ENCODE measurements around the gene KCNJ9. TPM values are rescaled to one million over a fixed set of nuclear protein-coding genes. Genes with fewer than 3 reads are reported as not detected.
A peak's percentile ranks its signal among the peaks of the same experiment; 100 is the strongest.

KCNJ9 gene
- not detected for total RNA-seq

- intact Hi-C loops (cut with micrococcal nuclease) = loop anchor here (10.0 kb wide), 1 partner anchor 47 kb away; the partner anchor contains the start of gene PIGM
- CTCF ChIA-PET = interaction anchor here (0.9 to 33.7 kb wide), 8 partner anchors 11 to 145 kb away, joined by 3 to 693 read pairs (median 56); partner anchors contain the start of genes IGSF8 and KCNJ10
Observed at GRCh38 chr1:160081261-160081936, at the start of gene KCNJ9. TSS of gene KCNJ9 (plus strand) at chr1:160081538. CDS start at chr1:160084031, 2,493 bp downstream.

DNA sequence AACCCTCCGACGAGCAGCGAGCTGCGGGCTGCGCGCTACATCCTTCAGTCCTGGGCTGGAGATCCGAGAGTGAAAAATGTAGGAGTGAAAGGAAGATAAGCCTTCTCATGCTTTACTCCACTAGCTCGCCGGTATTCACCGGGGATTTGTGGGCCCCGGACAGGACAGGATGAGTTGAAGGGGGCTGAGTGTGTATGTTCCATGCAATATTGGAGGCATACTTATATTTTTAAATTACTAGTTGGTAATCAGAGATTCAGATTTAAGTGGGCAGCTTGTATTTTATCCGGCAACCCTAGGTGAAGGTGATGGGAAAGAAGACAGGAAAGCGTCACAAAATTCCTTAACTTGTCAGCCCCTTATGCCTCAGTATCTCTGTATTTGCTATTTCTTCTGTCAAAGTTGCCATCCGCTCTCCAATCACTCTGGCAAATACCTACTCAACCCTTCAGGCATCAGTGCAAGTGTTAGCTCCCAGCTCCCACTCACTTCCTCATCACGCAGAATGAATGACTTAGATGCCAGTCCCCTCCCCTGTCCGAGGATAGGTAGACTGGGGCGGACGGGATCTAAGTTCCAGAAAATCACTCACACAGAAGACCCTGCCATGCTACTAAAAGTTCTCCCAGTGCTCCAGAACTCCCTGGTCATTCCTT, 49.0 kb upstream of the KCNJ9 start:
- ATAC-seq (no peak), DNase-seq (peak; percentile 11)
- Mint-ChIP-seq H3K27ac (peak overlapping the region; percentile 81), H3K4me3 (peak overlapping the region; percentile 88), H3K27me3 (no peaks in the 10 kb centered on the region), H3K36me3 (ENCODE audit: low read depth) (peaks cover 4% of the 10 kb centered on the region), H3K9me3 (no peaks in the 10 kb centered on the region), H3K4me1 (ENCODE audit: low read depth) (peaks cover 29% of the 10 kb centered on the region)
- ChIA-PET CTCF (interaction anchor here (1.1 to 5.0 kb wide), 8 partner anchors 14 to 322 kb away, joined by 3 to 66 read pairs (median 18); partner anchors contain the start of gene IGSF8), POLR2A (interaction anchor here (0.8 to 2.9 kb wide), 8 partner anchors 9 to 107 kb away, joined by 3 to 20 read pairs (median 5); partner anchors contain the start of genes KCNJ9 and TAGLN2)
- TF ChIP-seq CTCF (IDR thresholded peaks at IDR 0.05) = no peak
- intact Hi-C loops (cut with micrococcal nuclease) = loop anchor here (10.0 kb wide), 1 partner anchor 53 kb away; the partner anchor contains the start of gene KCNJ9

More at GRCh38 chr1:160081261-160081936, at the start of gene KCNJ9:
- Mint-ChIP-seq H3K36me3 (ENCODE audit: low read depth) (peaks cover 11% of the 10 kb centered on the region), H3K4me1 (ENCODE audit: low read depth) (peaks cover 17% of the 10 kb centered on the region), H3K9me3 (no peaks in the 10 kb centered on the region), H3K27me3 (peaks cover 48% of the 10 kb centered on the region), H3K4me3 (no peak within 1 kb of the TSS), H3K27ac (no peak within 1 kb of the TSS)
- POLR2A ChIA-PET = interaction anchor here (0.7 to 1.6 kb wide), 5 partner anchors 9 to 157 kb away, joined by 3 to 5 read pairs (median 3); partner anchors contain the start of gene PIGM
- ATAC-seq (no peak), DNase-seq (no peak)
- no peak for TF ChIP-seq CTCF (IDR thresholded peaks at IDR 0.05)

DNA sequence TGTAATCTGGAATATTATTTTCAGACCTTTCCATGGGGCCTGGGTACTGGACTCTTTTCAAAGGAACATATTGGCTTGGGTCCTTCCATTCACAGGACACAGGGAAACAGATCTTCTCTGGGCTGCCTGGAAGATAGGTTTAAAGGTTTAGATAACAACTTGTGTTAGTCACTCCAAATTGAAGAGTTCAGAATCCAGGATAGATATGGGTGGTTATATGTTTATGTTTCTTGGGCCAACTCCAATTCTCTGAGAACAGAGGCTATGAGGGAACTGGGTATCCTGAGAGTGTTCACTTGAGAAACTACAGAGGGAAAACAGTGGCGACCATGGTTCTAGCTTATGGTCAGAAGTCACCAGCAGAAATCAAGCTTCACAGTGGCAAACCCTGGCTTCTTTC, 40.9 kb upstream of the KCNJ9 start:
- ATAC-seq (no peak), DNase-seq (no peak)
- no peaks in the 10 kb centered on the region for H3K36me3 Mint-ChIP-seq (ENCODE audit: low read depth)
- H3K27me3 Mint-ChIP-seq = peaks cover 2% of the 10 kb centered on the region
- no peaks in the 10 kb centered on the region for H3K9me3 Mint-ChIP-seq
- ChIA-PET CTCF (interaction anchor here (0.7 to 21.6 kb wide), 4 partner anchors 33 to 35 kb away, joined by 3 to 693 read pairs (median 4); partner anchors contain the start of genes KCNJ10 and KCNJ9), POLR2A (interaction anchor here (1.6 kb wide), 1 partner anchor 115 kb away, joined by 4 read pairs; the partner anchor contains the start of gene TAGLN2)
- intact Hi-C loops (cut with micrococcal nuclease) = no loop called here
- H3K4me3 Mint-ChIP-seq = no peak overlapping the region
- H3K4me1 Mint-ChIP-seq (ENCODE audit: low read depth) = no peaks in the 10 kb centered on the region
- no peak overlapping the region for H3K27ac Mint-ChIP-seq
- no peak for TF ChIP-seq CTCF (IDR thresholded peaks at IDR 0.05)

DNA sequence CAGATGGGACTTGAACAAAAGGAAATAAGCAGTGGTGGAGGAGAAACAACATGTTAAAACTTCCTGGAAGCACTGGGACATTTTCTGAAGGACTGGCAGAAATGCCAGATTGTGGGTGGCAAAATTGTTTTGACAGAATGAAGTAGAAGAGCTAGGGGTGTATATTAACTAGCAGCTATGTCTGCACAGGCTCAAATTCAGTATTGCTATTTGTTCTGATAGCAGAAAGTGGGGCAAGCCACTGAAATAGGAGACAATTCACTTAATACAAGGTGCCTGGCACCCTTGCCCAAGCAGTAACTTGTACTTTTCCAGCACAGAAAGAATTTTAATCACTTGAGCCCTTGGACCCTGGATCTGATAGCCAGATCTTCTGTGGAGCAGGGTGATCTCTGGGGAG, 37.8 kb upstream of the KCNJ9 start:
- ATAC-seq = no peak
- Mint-ChIP-seq H3K27me3 (peaks cover 9% of the 10 kb centered on the region), H3K36me3 (ENCODE audit: low read depth) (no peaks in the 10 kb centered on the region), H3K27ac (no peak overlapping the region), H3K4me1 (ENCODE audit: low read depth) (peaks cover 12% of the 10 kb centered on the region), H3K4me3 (no peak overlapping the region), H3K9me3 (no peaks in the 10 kb centered on the region)
- DNase-seq = no peak
- no peak for TF ChIP-seq CTCF (IDR thresholded peaks at IDR 0.05)
- intact Hi-C loops (cut with micrococcal nuclease) = no loop called here
- CTCF ChIA-PET = interaction anchor here (1.2 to 21.6 kb wide), 3 partner anchors 13 to 37 kb away, joined by 3 to 693 read pairs (median 8); partner anchors contain the start of genes KCNJ10 and KCNJ9
- POLR2A ChIA-PET = no interaction called here
